Peyer's patch (tissue), 4 donors: Measurements from ENCODE around the gene BUD23.

Source experiments
- CTCF ChIP-seq, 6 experiments: fragments of 450-650 bp in 4 of 6; fragments of 200-600 bp in 2 of 6; sonication (generic) in 1 of 6; IDR thresholded peaks; one replicate each; pipeline ENCODE4 v1.5.1; 2017 to 2019; ENCODE audit warnings: antibody characterized with exemption in 6 of 6, mild to moderate bottlenecking in 3 of 6, moderate library complexity in 1 of 6
- POLR2A ChIP-seq, 2 donors: fragments of 450-650 bp; IDR thresholded peaks; one replicate each; pipeline ENCODE4 v1.5.1; 2017; ENCODE audit warnings: antibody characterized with exemption in 2 of 2, mild to moderate bottlenecking in 2 of 2, moderate library complexity in 2 of 2

GRCh38 chr7:73716318-73716890 lies 33.0 kb downstream of the BUD23 start:
- TF ChIP-seq CTCF (IDR thresholded peaks at IDR 0.05) (no peak), POLR2A (IDR thresholded peaks at IDR 0.05) (no peak)
